ES-I3 (cell line): ENCODE results near the gene CEP128.

Experiments
- H3K36me3 ChIP-seq: 2 replicates; pipeline ENCODE4 v1.6.1; 2013; ENCODE audit warnings: mild to moderate bottlenecking, low read length, control low read depth, moderate library complexity; ENCODE audit not compliant: insufficient read depth
- H3K4me1 ChIP-seq: 2 replicates; pipeline ENCODE4 v1.6.1; 2013; ENCODE audit warnings: mild to moderate bottlenecking, control low read depth, low read length; ENCODE audit not compliant: insufficient read depth
- H3K9ac ChIP-seq: 2 replicates; pipeline ENCODE4 v1.6.1; 2013; ENCODE audit warnings: low read depth, mild to moderate bottlenecking, low read length, moderate library complexity
- H3K9me3 ChIP-seq: 2 replicates; pipeline ENCODE4 v1.6.1; 2013; ENCODE audit warnings: mild to moderate bottlenecking, low read length, moderate library complexity; ENCODE audit not compliant: control insufficient read depth, insufficient read depth

Gene CEP128

GRCh38 chr14:80464531-80465149 is 476.9 kb downstream of the CEP128 start:
- H3K9ac ChIP-seq = no peak overlapping the region
- H3K9me3 ChIP-seq = no peaks in the 10 kb centered on the region
- no peaks in the 10 kb centered on the region for H3K4me1 ChIP-seq
- H3K36me3 ChIP-seq = no peaks in the 10 kb centered on the region

- H3K4me1 ChIP-seq = no peaks in the 10 kb centered on the region
- H3K9me3 ChIP-seq = no peaks in the 10 kb centered on the region
- H3K36me3 ChIP-seq = no peaks in the 10 kb centered on the region
- H3K9ac ChIP-seq = no peak overlapping the region
Measured at GRCh38 chr14:80456209-80456608, 485.3 kb downstream of the CEP128 start.

GRCh38 chr14:80455031-80455430 is 486.5 kb downstream of the CEP128 start:
- Histone ChIP-seq H3K36me3 (no peaks in the 10 kb centered on the region), H3K9me3 (no peaks in the 10 kb centered on the region), H3K4me1 (no peaks in the 10 kb centered on the region), H3K9ac (no peak overlapping the region)

- H3K4me1 ChIP-seq = no peaks in the 10 kb centered on the region; the same call in 1 of the 2 replicates
- H3K9ac ChIP-seq = no peak overlapping the region
- no peaks in the 10 kb centered on the region for H3K9me3 ChIP-seq
- H3K36me3 ChIP-seq = no peaks in the 10 kb centered on the region
Measured at GRCh38 chr14:80448267-80448666, 493.3 kb downstream of the CEP128 start.

GRCh38 chr14:80447392-80447791 is 494.1 kb downstream of the CEP128 start:
- Histone ChIP-seq H3K4me1 (no peaks in the 10 kb centered on the region; the same call in 1 of the 2 replicates), H3K36me3 (no peaks in the 10 kb centered on the region), H3K9me3 (no peaks in the 10 kb centered on the region), H3K9ac (no peak overlapping the region)
